ENCODE measurements around the gene R3HDM1. TPM values are rescaled to one million over a fixed set of nuclear protein-coding genes. Genes with fewer than 3 reads are reported as not detected.

R3HDM1 gene
- total RNA-seq, 1 donor from 2014 or later = 44.7 TPM

DNA sequence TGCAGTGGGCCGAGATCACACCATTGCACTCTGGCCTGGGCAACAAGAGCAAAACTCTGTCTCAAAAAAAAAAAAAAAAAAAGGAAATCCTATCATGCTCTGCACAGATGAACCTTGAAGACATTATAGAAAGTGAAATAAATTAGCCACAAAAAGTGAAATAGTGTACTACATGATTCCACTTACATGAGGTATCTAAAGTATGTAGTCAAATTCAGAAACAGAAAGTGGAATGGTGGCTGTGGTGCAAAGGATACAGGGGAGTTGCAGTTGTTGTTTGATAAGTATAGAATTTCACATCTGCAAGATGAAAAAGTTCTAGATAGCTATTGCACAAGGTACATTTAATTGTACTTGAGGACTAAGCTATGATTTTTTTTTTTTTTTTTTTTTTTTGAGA, 5.5 kb upstream of the R3HDM1 start:
- no peak for TF ChIP-seq EZH2 (IDR thresholded peaks at IDR 0.05; ENCODE audit: insufficient read depth, low read length)
- TF ChIP-seq, protein P1, sequence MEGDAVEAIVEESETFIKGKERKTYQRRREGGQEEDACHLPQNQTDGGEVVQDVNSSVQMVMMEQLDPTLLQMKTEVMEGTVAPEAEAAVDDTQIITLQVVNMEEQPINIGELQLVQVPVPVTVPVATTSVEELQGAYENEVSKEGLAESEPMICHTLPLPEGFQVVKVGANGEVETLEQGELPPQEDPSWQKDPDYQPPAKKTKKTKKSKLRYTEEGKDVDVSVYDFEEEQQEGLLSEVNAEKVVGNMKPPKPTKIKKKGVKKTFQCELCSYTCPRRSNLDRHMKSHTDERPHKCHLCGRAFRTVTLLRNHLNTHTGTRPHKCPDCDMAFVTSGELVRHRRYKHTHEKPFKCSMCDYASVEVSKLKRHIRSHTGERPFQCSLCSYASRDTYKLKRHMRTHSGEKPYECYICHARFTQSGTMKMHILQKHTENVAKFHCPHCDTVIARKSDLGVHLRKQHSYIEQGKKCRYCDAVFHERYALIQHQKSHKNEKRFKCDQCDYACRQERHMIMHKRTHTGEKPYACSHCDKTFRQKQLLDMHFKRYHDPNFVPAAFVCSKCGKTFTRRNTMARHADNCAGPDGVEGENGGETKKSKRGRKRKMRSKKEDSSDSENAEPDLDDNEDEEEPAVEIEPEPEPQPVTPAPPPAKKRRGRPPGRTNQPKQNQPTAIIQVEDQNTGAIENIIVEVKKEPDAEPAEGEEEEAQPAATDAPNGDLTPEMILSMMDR (IDR thresholded peaks at IDR 0.05; ENCODE audit: insufficient read depth, low read depth, low read length) = no peak
- Histone ChIP-seq H3K27ac (ENCODE audit: low read depth, low read length) (no peak overlapping the region), H3K9me3 (ENCODE audit: insufficient read depth, low read depth, low read length) (no peaks in the 10 kb centered on the region), H3K4me2 (ENCODE audit: low read length) (no peak overlapping the region), H3K9ac (ENCODE audit: low read length) (no peak overlapping the region), H2AFZ (ENCODE audit: low read depth, low read length) (no peak overlapping the region), H3K27me3 (ENCODE audit: insufficient read depth, low read length) (no peaks in the 10 kb centered on the region), H3K79me2 (ENCODE audit: insufficient read depth, low read length) (peaks cover 16% of the 10 kb centered on the region), H4K20me1 (ENCODE audit: insufficient read depth, low read length) (no peaks in the 10 kb centered on the region), H3K4me1 (ENCODE audit: insufficient read depth, low read length) (peaks cover 6% of the 10 kb centered on the region), H3K4me3 (ENCODE audit: insufficient read depth, low read depth, low read length) (no peak overlapping the region), H3K36me3 (ENCODE audit: insufficient read depth, low read length) (no peaks in the 10 kb centered on the region)
- H3K36me3 Mint-ChIP-seq (ENCODE audit: low read depth, unreplicated experiment) = peaks cover 6% of the 10 kb centered on the region
- FAIRE-seq (no peak), DNase-seq (ENCODE audit: low read depth) (no peak)
- H3K4me1 Mint-ChIP-seq (ENCODE audit: low read depth, unreplicated experiment) = no peaks in the 10 kb centered on the region
- no peaks in the 10 kb centered on the region for H3K27me3 Mint-ChIP-seq (ENCODE audit: low read depth, unreplicated experiment)
- no peak overlapping the region for H3K27ac Mint-ChIP-seq (ENCODE audit: unreplicated experiment)
- no peaks in the 10 kb centered on the region for H3K9me3 Mint-ChIP-seq (ENCODE audit: unreplicated experiment)
- H3K4me3 Mint-ChIP-seq (ENCODE audit: unreplicated experiment) = no peak overlapping the region

DNA sequence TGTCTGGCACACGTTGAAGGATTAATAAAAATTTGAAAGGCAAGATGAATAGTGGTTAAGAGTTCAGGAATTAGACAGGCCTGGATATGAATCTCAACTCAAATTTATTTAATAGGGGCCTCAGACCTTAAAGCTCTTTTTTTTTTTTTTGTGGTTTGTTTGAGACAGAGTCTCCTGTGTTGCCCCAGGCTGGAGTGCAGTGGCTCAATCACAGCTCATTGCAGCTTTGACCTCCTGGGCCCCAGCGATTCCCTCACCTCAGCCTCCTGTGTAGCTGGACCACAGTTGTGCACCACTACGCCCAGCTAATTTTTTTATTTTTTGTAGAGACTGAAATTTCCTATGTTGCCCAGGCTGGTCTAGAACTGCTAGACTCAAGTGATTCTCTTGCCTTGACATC, 3.3 kb upstream of the R3HDM1 start:
- Histone ChIP-seq H4K20me1 (ENCODE audit: insufficient read depth, low read length) (peaks cover 3% of the 10 kb centered on the region), H3K27ac (ENCODE audit: low read depth, low read length) (no peak overlapping the region), H2AFZ (ENCODE audit: low read depth, low read length) (no peak overlapping the region), H3K4me2 (ENCODE audit: low read length) (no peak overlapping the region), H3K4me3 (ENCODE audit: insufficient read depth, low read depth, low read length) (no peak overlapping the region), H3K4me1 (ENCODE audit: insufficient read depth, low read length) (no peaks in the 10 kb centered on the region), H3K9ac (ENCODE audit: low read length) (no peak overlapping the region), H3K27me3 (ENCODE audit: insufficient read depth, low read length) (no peaks in the 10 kb centered on the region), H3K9me3 (ENCODE audit: insufficient read depth, low read depth, low read length) (no peaks in the 10 kb centered on the region), H3K36me3 (ENCODE audit: insufficient read depth, low read length) (no peaks in the 10 kb centered on the region), H3K79me2 (ENCODE audit: insufficient read depth, low read length) (peaks cover 28% of the 10 kb centered on the region)
- Mint-ChIP-seq H3K36me3 (ENCODE audit: low read depth, unreplicated experiment) (peaks cover 2% of the 10 kb centered on the region), H3K27me3 (ENCODE audit: low read depth, unreplicated experiment) (no peaks in the 10 kb centered on the region), H3K4me1 (ENCODE audit: low read depth, unreplicated experiment) (peaks cover 3% of the 10 kb centered on the region), H3K27ac (ENCODE audit: unreplicated experiment) (no peak overlapping the region), H3K9me3 (ENCODE audit: unreplicated experiment) (no peaks in the 10 kb centered on the region), H3K4me3 (ENCODE audit: unreplicated experiment) (no peak overlapping the region)
- FAIRE-seq = no peak
- no peak for DNase-seq (ENCODE audit: low read depth)
- TF ChIP-seq, protein P1 (IDR thresholded peaks at IDR 0.05; ENCODE audit: insufficient read depth, low read depth, low read length) = no peak
- no peak for TF ChIP-seq EZH2 (IDR thresholded peaks at IDR 0.05; ENCODE audit: insufficient read depth, low read length)

DNA sequence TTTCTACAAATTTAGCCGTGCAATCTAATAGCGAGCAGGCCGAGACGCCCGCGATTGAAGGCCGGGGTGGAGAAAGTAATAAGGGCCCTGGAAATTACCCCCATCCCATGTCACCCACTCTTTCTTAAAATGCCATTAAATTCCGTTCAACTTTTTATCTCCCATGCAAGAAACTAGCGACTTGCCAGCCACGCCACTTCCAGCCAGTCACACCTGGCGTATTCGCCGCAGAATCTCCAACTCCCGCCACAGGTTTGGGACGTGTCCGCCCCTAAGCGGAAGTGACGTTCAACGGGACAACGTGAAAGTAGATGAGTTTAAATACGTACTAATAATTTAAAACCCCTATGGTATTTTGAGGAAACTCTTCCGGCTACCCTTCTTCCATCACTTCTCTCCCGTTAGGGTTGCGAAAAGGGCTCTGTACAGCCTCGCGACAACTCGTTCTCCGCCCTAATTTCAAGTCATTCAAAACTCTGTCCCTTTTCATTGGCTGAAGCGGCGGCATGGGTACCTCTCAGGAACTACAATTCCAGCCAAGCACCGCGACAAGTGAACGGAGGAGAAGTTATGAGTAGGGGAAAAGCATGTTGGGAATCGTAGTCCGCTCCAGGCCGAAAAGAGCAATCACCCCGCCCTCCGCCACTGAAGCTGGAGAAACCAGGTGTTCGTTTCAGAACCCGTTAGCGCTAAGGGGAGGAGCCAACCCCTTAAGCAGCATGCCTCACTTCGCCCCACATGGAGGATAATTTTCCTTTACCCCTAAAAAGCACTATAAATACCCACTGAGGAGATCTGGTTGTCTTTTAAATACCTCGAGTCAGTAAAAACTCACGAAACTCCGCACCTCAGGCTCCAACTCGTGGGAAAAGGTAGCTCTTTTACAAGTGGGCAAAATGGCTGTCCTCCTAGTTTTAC, 712 bp upstream of the R3HDM1 start, which contains the start of gene ZRANB3:
Gene ZRANB3, minus strand, starts transcription at position 906 of the 918 bp plus-strand sequence.
- Histone ChIP-seq H3K4me3 (ENCODE audit: insufficient read depth, low read depth, low read length) (peak within 1 kb of the TSS; percentile 95), H2AFZ (ENCODE audit: low read depth, low read length) (peak within 1 kb of the TSS; percentile 90), H4K20me1 (ENCODE audit: insufficient read depth, low read length) (peaks cover 6% of the 10 kb centered on the region), H3K9ac (ENCODE audit: low read length) (peak within 1 kb of the TSS; percentile 93), H3K27ac (ENCODE audit: low read depth, low read length) (peak within 1 kb of the TSS; percentile 97), H3K36me3 (ENCODE audit: insufficient read depth, low read length) (no peaks in the 10 kb centered on the region), H3K9me3 (ENCODE audit: insufficient read depth, low read depth, low read length) (no peaks in the 10 kb centered on the region), H3K4me1 (ENCODE audit: insufficient read depth, low read length) (peaks cover 2% of the 10 kb centered on the region), H3K27me3 (ENCODE audit: insufficient read depth, low read length) (no peaks in the 10 kb centered on the region), H3K4me2 (ENCODE audit: low read length) (peak within 1 kb of the TSS; percentile 93), H3K79me2 (ENCODE audit: insufficient read depth, low read length) (peaks cover 52% of the 10 kb centered on the region)
- Mint-ChIP-seq H3K4me1 (ENCODE audit: low read depth, unreplicated experiment) (peaks cover 3% of the 10 kb centered on the region), H3K36me3 (ENCODE audit: low read depth, unreplicated experiment) (no peaks in the 10 kb centered on the region), H3K27ac (ENCODE audit: unreplicated experiment) (no peak within 1 kb of the TSS), H3K9me3 (ENCODE audit: unreplicated experiment) (no peaks in the 10 kb centered on the region), H3K4me3 (ENCODE audit: unreplicated experiment) (no peak within 1 kb of the TSS), H3K27me3 (ENCODE audit: low read depth, unreplicated experiment) (no peaks in the 10 kb centered on the region)
- no peak for TF ChIP-seq EZH2 (IDR thresholded peaks at IDR 0.05; ENCODE audit: insufficient read depth, low read length)
- TF ChIP-seq, protein P1 (IDR thresholded peaks at IDR 0.05; ENCODE audit: insufficient read depth, low read depth, low read length) = no peak
- DNase-seq (ENCODE audit: low read depth) = peak; percentile 98
- peak; percentile 71 for FAIRE-seq

Measured in astrocyte (in vitro differentiated cells and primary cell).